Esophagus muscularis mucosa (tissue), 3 donors: ENCODE data around the gene UST.

Experiments
- POLR2A ChIP-seq: fragments of 450-650 bp; IDR thresholded peaks from one replicate; pipeline ENCODE4 v1.6.1; 2017; ENCODE audit warnings: antibody characterized with exemption, moderate library complexity, mild to moderate bottlenecking, low read depth
- POLR2AphosphoS5 ChIP-seq, 2 donors: sonication (generic); formaldehyde crosslinking; IDR thresholded peaks; one replicate each; pipeline ENCODE4 v1.6.1; 2017; ENCODE audit warnings: antibody characterized with exemption in 2 of 2
- TF ChIP-seq, protein P1 (sequence below), 3 experiments: fragments of 200-600 bp in 2 of 3; fragments of 450-650 bp in 1 of 3; sonication (generic) in 2 of 3; IDR thresholded peaks; one replicate each; pipeline ENCODE4 v1.5.1; 2017 to 2019; ENCODE audit warnings: antibody characterized with exemption in 3 of 3, mild to moderate bottlenecking in 2 of 3, moderate library complexity in 1 of 3

DNA sequence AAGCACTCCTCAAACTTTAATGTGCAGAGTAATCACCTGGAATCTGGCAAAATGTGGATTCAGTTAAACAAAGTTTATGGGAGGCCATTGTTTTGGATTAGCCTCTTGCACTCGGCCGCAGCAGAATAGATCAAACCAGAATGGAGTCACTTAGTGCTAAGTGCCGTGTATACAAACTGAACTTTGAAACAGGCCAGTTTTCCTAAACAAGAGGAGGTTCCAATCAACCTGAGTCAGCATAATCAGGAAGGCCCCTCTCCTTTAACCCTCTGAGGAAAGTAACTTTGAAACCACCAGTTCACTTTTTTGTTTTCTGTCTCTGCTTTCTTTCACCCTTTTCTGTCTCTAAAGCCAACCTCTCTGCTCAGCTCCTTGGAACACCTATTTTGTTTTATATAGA, 92.2 kb downstream of the UST start:
- TF ChIP-seq POLR2A (no peak), POLR2AphosphoS5 (IDR thresholded peaks at IDR 0.05) (no peak)
- TF ChIP-seq, protein P1, sequence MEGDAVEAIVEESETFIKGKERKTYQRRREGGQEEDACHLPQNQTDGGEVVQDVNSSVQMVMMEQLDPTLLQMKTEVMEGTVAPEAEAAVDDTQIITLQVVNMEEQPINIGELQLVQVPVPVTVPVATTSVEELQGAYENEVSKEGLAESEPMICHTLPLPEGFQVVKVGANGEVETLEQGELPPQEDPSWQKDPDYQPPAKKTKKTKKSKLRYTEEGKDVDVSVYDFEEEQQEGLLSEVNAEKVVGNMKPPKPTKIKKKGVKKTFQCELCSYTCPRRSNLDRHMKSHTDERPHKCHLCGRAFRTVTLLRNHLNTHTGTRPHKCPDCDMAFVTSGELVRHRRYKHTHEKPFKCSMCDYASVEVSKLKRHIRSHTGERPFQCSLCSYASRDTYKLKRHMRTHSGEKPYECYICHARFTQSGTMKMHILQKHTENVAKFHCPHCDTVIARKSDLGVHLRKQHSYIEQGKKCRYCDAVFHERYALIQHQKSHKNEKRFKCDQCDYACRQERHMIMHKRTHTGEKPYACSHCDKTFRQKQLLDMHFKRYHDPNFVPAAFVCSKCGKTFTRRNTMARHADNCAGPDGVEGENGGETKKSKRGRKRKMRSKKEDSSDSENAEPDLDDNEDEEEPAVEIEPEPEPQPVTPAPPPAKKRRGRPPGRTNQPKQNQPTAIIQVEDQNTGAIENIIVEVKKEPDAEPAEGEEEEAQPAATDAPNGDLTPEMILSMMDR (IDR thresholded peaks at IDR 0.05) = no peak
